Measurements from ENCODE around the gene BRINP2.

DNA sequence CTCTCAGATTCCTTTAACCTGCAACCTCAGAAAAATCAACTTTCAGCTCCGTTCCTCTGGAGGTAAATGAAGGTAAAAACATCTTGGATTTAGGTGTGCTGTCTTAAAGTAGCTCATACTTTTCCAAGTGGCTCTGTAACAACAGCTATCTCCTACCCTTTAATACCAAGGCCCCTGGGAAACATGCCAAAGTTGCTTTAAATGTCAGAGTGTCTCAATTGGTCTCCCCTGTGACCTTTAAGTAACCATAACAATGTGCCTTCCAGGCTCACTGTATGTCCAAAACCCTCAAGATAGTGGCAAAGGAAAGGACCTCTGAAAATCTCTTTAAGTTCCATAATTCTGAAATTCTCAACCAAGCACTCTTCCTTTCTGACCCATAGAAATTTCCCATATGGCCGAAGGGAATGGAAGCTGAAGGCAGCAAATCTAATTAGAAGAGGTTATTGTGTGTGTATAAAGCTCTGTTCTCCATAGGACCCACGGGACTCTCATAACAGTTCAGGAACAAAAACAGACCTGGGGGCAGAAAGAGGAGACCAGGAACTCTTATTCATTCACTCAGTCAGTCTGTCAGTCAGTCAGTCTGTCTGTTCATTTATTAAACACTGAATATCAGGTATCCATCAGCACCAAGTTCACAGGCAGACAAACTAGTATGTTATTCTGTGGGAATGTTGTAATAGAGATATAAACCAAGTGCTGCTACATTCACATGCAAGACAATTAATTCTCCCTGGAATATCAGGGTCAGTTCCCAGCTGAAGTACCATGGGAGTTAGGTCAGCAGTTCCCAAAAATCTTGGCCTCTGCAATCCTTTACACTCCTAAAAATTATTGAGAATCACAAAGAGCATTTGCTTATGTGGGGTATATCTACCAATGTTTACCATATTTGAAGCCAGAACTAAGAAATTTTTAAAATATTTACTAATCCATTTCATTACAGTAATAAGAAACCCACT lies 25.4 kb upstream of the BRINP2 start:
- TF ChIP-seq, protein P1, sequence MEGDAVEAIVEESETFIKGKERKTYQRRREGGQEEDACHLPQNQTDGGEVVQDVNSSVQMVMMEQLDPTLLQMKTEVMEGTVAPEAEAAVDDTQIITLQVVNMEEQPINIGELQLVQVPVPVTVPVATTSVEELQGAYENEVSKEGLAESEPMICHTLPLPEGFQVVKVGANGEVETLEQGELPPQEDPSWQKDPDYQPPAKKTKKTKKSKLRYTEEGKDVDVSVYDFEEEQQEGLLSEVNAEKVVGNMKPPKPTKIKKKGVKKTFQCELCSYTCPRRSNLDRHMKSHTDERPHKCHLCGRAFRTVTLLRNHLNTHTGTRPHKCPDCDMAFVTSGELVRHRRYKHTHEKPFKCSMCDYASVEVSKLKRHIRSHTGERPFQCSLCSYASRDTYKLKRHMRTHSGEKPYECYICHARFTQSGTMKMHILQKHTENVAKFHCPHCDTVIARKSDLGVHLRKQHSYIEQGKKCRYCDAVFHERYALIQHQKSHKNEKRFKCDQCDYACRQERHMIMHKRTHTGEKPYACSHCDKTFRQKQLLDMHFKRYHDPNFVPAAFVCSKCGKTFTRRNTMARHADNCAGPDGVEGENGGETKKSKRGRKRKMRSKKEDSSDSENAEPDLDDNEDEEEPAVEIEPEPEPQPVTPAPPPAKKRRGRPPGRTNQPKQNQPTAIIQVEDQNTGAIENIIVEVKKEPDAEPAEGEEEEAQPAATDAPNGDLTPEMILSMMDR (IDR thresholded peaks at IDR 0.05) = no peak
- no peak for TF ChIP-seq POLR2A (IDR thresholded peaks at IDR 0.05)

All from thyroid gland (tissue), 4 donors.